AG04449 (cell line): ENCODE results near the gene VPS8.

Experiments used
- CTCF ChIA-PET: fragments of 350-600 bp; formaldehyde crosslinking; extraction: SDS; loops from one replicate; lab custom pipeline; 2021; ENCODE audit warnings: antibody characterized with exemption; lab: Yijun Ruan, JAX
- POLR2A ChIA-PET: fragments of 400-600, 350-600 bp; formaldehyde crosslinking; extraction: SDS; loops from one replicate; lab custom pipeline; 2020; ENCODE audit warnings: antibody characterized with exemption, inconsistent platforms; lab: Yijun Ruan, JAX
- DNase-seq: peaks from one replicate; pipeline ENCODE4 v3.0.0-alpha.2; 2010; ENCODE audit warnings: low read depth, low spot score
- H3K4me3 ChIP-seq: 2 replicates; pipeline ENCODE4 v1.5.1; 2011; ENCODE audit warnings: low read depth, mild to moderate bottlenecking, control low read depth, low read length
- CTCF ChIP-seq: IDR thresholded peaks from one replicate; pipeline ENCODE4 v1.5.1; 2011; ENCODE audit warnings: mild to moderate bottlenecking, moderate library complexity, low read length, control low read depth, inconsistent platforms; ENCODE audit not compliant: insufficient read depth; ENCODE audit errors: missing control alignments

VPS8 gene

GRCh38 chr3:185087419-185087818 lies 275.5 kb downstream of the VPS8 start:
- ChIA-PET POLR2A (no interaction called here), CTCF (interaction anchor here (1.0 to 3.9 kb wide), 2 partner anchors 88 to 91 kb away, joined by 3 to 25 read pairs; no protein-coding TSS in a partner anchor)
- no peak for TF ChIP-seq CTCF
- no peak overlapping the region for H3K4me3 ChIP-seq
- DNase-seq, result no peak

DNA sequence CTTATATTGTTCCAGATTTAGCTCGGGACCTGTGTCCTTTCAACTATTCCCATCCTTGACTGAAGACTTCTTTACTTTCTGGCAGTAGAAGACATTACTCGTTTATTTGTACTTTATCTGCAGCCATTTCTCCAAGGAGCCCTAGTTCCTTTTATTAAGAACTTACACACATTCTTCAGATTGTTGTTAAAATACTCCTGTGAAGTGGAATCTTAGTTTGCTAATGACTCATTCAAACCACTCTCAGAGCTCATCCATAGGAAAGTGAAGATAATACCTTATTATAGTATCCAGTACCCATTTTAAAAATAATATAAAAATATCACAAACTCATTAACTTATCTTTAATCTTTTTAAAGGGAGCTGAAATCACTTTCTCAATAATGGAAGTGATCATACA lies 277.4 kb downstream of the VPS8 start:
- POLR2A ChIA-PET, result no interaction called here
- TF ChIP-seq CTCF, result no peak
- DNase-seq, result peak; percentile 36
- CTCF ChIA-PET, result interaction anchor here (0.9 to 1.8 kb wide), 3 partner anchors 62 to 88 kb away, joined by 3 to 4 read pairs (median 3); no protein-coding TSS in a partner anchor
- no peak overlapping the region for H3K4me3 ChIP-seq

- no peak for TF ChIP-seq CTCF
- no peak for DNase-seq
- CTCF ChIA-PET, result interaction anchor here (0.9 to 1.8 kb wide), 3 partner anchors 62 to 88 kb away, joined by 3 to 4 read pairs (median 3); no protein-coding TSS in a partner anchor
- POLR2A ChIA-PET, result no interaction called here
- no peak overlapping the region for H3K4me3 ChIP-seq
Observed at GRCh38 chr3:185089751-185090150, 277.8 kb downstream of the VPS8 start.

DNA sequence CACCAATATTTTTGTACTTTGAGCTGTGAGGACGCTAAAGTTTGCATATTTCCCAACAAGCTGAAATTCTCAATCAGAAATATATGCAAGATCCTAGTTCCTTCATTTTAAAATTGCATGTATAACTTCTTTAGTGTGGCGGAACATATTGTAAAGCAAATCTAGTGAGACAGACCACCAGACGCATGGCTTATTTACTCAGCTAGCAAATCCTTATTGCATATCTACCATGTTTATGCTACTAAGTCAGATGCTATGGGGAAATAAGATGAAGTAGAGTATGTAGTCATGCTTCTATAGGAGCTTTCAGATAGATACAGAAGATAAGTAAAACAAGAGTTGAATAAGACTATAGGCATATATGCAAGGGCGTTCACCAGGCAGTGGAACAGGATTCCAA lies 278.8 kb downstream of the VPS8 start:
- TF ChIP-seq CTCF, result no peak
- no peak overlapping the region for H3K4me3 ChIP-seq
- no peak for DNase-seq
- POLR2A ChIA-PET, result no interaction called here
- CTCF ChIA-PET, result interaction anchor here (1.8 kb wide), 1 partner anchor 61 kb away, joined by 4 read pairs; no protein-coding TSS in a partner anchor

DNA sequence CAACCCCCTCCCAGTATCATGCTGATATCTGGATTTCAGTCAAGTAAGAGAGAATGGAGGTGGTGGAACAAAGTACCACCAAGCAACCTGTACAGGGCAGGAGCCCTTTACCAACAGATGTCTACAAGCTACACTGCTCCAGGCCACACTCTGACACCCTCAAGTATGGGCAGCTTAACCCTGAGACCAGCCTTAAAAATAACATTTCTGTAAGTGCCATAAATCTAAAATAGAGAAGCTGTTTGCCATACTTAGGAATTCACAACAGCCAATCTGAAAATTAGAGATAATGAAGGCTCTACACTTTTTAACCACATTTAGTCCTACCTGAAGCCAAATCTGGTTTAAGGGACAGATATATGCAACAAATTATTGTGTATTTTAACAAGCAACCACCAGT lies 281.1 kb downstream of the VPS8 start:
- no peak for DNase-seq
- no peak overlapping the region for H3K4me3 ChIP-seq
- ChIA-PET POLR2A (no interaction called here), CTCF (no interaction called here)
- TF ChIP-seq CTCF, result no peak

GRCh38 chr3:185094697-185095096 lies 282.7 kb downstream of the VPS8 start:
- TF ChIP-seq CTCF, result no peak
- ChIA-PET CTCF (no interaction called here), POLR2A (no interaction called here)
- DNase-seq, result no peak
- H3K4me3 ChIP-seq, result no peak overlapping the region
